Activated CD4-positive, alpha-beta T cell treated with anti-CD3 and anti-CD28 coated beads, Interleukin-2, Interleukin-4, amounts not matched to agents 100 ng/mL and 50 ng/mL, durations not matched to agents 16 hours and 8 hours (primary cell): ENCODE measurements around the gene C1QL1.
"Not testable (repeated sequence)": the region's sequence is repeated elsewhere in the genome, so short reads cannot be mapped to it uniquely, and the experiment has no call there.

Experiments used
- DNase-seq: peaks from one replicate; pipeline ENCODE4 v3.0.0-alpha.2; 2020; ENCODE audit warnings: low spot score

The C1QL1 gene

DNA sequence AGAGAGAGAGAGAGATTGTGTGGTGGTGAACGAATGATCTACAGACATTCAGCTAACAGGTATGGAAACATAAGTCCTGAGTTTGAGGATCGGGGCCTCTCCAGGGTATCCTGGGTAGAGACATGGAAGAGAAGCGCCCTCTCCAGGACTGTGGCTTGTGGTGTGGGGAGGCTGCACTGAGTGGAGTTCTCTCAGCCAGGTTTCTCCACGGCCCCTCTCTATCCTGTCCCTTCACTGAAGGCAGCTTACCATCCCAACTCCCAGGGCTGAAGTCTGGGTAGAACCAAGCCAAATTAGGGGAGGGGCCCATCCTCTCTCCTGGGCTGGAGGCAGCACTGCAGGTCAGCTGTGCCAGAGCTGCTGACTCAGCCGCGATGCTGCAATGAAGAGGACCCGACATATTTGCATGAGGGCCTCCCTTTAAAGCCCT is 6.2 kb downstream of the C1QL1 start:
- no peak for DNase-seq

GRCh38 chr17:44960691-44961090 is 7.4 kb downstream of the C1QL1 start:
- DNase-seq: no peak

- no peak for DNase-seq
Observed at GRCh38 chr17:44959821-44960531, 8.1 kb downstream of the C1QL1 start.

DNA sequence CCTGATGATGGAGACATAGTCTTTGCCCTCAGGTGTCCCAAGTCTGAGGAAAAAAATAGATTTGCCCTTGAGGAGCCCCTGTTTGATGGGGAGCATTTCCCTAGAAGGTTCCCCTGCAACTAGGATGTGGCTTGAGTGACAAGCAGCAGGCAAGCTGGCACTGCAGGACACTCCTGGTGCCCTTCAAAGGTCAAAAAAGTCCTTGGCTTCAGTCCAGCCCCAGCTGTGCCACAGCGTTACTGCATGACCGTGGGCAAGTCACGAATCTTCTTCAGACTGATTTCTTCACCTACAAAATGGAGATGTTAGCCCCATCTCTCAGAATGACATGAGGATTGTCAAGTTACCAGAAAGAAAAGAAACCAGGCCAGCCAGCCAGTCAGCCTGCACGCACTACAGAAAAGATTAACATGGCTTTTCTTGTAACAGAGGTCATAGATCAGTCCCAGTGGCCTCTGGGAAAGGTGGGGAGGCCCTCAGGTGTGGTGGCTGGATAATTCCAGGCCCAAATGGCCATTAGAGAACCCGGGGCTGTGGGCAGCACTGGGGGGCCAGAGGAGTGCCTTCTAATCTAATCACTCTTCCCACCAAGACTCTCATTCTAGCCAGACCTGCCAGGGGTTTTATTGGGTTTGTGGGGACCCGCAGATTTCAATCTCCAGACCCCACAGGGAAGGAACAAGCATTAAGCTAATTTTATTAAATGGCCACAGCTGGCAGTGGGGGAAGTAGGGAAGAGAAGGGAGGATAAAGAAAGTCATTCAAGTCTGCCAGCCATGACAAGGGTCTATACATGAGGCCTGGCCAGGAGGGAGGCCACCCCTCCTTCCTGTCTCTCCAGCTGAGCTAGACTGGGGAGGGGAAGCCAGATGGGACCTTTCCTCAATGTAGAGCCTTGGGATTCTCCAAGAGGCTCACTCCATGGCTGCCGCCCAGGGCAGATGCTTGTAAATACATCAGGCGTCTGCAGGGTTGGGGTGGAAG is 10.8 kb downstream of the C1QL1 start:
- DNase-seq: no peak

DNA sequence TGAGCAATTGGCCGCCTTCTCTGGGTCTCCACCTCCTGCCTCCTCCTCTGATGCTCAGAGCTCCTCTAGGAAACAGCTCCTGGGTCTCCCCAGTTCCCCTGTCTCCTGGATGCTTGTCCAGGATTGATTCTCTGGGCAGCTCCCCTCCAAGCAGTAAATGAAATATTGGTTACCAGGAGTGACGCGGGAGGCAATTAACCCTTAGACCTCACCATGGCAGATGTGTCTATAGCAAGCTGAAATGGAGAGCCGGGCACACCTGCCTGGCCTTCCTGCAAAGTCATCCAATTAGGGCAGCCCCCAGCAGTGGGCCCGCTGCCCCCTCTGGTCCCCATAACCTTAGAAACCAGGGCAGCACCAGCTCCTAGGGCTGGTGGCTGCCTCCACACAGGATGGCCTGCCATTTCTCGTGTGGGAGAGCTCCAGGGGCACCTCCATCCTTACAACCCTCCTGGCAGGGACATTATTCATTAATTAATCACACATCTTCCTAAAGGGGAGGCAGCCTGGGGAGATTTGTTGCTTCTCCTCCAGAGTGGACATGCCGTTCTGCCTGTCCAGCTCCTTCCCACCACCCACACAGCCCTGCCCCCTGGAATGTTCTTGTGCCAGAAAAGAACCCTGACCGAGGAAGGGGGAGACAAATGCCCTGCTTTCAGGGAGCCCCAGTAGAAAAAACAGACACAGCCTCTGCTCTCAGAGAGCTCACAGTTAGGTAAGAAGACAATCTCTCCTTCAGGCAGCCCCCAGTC is 12.3 kb downstream of the C1QL1 start:
- no peak for DNase-seq

DNA sequence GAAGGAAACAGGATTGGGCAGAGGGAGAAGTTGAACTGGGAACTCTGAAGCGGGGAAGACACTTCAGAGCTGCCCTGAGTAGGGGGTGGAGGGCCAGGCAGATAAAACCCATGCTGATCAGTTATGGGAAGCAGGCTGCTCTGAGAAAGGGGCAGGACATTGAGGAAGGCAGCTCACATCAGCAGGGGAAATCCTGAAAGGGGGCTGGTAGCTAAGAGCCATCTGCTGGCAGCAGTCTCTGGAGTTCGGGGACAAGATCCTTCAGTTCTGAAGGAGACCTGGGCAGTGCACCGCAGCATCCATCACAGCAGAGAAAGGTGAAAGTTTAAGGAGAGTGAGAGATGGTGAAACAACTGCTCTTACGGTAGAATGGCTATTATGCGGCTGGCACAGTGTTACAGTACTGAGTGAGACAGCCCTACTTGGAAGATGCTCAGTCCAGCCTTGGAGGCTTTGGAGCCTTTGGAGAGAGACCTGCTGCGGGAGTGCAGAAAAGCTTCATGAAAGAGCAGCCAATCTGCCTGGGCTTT is 15.1 kb downstream of the C1QL1 start:
- DNase-seq: no peak

GRCh38 chr17:44948315-44948795 is 19.7 kb downstream of the C1QL1 start:
- DNase-seq: no peak

DNA sequence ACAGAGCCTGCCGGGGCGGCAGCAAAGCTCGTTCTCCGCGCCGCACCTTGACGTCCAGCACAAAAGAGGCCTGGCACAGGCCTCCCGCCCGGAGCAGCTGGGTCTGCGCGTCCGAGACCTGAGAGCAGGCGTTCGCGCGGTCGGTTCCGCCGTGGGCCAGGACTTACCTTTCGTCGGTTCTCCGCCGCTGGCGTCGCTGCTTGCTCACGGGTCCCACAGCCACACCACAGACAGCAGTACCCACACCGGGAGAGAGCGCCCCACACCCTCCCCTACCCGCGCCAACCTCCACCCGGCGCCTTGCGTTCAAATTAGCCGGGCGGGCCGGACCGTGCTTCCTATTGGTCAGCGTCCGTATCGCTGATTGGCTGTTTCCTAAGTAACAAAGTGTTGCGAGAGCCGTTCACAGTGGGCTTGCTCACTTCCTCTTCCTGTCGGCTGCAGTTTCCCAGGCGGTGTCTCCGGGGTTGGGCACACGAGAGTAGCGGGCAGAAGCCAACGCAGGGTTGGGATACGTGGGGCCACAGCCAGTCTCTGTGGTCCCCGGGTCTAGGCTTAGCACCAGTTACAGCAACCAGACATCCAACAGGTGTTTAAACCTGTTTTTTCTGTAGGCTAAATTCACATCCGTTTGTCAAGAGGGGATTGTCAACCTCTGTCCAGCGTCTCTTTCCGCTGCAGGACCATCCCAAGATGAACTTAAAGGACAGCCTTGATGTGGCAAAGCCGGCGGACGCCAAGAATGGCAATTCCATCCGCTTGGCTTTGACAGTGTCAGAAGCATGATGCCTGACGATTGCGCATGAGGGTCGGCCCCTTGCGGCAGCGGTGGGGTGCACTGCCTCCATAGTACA is 20.4 kb downstream of the C1QL1 start, which contains the start of gene KIF18B:
TSS of gene KIF18B (minus strand) at position 313 of the 854 bp plus-strand sequence. CDS start 11,429 bp downstream, outside the sequence.
- peak; percentile 97 for DNase-seq

GRCh38 chr17:44945652-44946051 is 22.5 kb downstream of the C1QL1 start:
- not testable (repeated sequence) for DNase-seq

- no peak for DNase-seq
Observed at GRCh38 chr17:44942456-44942855, 25.6 kb downstream of the C1QL1 start.

GRCh38 chr17:44941712-44942331 is 26.3 kb downstream of the C1QL1 start:
- DNase-seq: no peak

- no peak for DNase-seq
Observed at GRCh38 chr17:44940768-44941167, 27.3 kb downstream of the C1QL1 start.

DNA sequence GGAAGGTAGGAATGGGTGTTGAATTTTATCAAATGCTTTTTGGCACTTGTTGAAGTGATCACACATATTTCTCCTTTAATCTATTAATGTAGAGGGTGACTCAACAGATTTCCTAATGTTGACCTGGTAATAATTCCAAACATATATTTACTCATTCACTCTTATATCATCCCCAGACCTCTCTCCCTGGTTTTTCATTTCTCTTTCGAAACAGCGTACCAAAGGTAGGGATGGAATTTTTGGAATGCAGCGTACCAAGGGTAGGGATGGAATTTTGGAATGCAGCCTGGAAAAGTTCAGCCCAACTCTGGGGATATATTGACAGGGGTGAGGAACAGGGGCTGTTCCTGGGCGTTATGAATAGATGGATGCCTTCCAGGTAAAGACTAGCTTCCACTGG is 27.8 kb downstream of the C1QL1 start:
- DNase-seq: no peak

DNA sequence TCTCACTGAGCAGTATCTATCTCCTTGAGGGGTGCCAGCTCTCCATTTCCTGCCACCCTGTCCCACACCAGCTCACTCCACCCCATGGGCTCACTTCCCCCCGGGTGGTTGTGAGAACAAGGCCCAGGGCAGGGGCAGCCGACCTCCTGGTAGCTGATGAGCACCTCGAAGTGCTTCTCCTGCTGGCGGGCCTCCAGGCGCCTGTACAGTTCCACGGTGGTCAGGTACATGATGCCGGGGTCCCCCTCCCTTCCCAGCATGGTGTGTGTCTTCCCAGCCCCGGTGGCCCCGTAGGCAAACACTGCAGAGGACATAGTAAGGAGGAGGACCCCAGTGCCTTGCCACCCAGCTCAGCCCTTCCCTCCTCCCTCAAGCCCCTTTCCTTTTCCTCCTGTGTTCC is 33.0 kb downstream of the C1QL1 start:
- DNase-seq: no peak

- no peak for DNase-seq
Observed at GRCh38 chr17:44934745-44935105, 33.4 kb downstream of the C1QL1 start.

DNA sequence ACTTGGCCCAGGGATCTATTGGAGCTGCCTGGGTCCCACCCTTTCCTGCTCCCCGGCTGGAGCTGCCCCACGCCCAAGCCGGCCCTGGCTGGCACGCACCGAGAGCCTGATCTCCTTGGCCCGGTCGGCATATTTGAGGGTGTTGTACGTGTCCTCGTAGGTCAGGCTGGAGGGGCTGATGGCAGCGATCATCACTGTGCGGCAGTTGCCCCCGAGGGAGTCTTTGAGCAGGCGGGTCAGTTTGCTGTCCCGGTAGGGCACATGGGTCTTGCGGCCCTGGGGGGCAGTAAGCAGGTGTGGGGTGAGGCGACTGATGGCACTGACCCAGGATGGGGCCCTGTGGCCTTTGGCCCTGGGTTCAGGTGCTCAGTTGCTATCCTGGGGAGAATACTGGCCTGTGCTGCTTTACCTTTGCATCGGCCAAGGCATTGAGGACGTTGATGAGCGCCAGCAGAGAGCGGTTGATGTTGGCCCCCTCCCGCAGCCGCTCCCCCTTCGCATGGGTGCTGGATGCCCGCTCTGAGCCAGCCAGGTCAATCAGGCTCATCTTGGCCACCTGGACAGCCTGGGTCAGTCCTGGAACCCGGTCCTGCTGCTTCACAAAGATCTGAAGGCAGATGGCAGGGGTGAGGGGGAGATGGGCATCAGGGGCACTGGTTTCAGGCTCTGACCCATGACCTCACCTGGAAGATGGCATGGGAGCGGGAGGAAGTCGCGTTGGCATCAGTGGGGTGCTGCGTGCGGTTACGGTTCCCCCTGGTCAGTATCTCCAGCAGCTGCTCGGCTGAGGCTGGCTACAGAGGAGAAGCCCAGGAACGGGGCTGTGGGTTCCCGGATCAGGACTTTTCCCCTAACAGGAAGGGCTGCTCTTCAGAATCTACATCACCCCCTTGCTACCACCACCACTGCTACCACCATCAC is 34.0 kb downstream of the C1QL1 start:
- DNase-seq: no peak

GRCh38 chr17:44932787-44933097 is 35.4 kb downstream of the C1QL1 start:
- no peak for DNase-seq

DNA sequence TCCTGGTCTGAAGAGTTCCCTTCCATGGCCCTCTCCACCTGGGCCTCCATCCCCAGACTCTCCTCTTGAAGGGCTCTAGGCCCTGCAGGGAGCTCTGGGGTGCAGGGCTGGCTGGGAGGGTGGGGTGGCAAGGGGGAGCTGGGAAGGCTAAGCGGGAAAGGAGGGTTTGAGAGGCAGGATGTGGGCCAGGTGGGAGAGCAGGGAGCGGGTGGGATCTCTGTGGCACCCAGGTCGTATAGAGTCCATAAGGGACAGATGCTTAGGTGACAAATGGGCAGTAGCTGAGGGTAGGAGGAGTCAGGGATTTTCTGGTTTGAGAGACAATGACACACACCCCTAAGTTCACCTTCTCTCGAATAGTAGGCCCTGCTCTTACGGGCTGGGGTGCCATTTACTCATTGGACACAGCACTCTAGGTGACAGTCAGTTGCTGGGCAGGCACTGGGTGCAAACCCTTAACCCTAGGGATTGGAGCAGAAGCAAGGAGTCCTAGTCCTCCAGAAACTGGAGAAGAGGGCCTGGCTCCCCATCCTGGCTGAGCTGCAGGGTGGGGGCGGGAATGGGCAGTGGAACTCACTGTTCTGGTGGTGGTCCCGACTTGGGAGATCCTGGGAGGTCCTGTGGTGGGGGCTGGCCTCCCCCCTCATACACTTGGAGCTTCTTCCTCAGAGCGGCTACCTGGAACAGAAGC is 35.9 kb downstream of the C1QL1 start:
- no peak for DNase-seq

- no peak for DNase-seq
Observed at GRCh38 chr17:44931376-44931775, 36.7 kb downstream of the C1QL1 start.
